ENCODE results near the gene CDH4.
"Not testable (repeated sequence)": the region's sequence is repeated elsewhere in the genome, so short reads cannot be mapped to it uniquely, and the experiment has no call there.

Gene CDH4

GRCh38 chr20:61459705-61460104 is 207.6 kb downstream of the CDH4 start:
- DNase-seq (ENCODE audit: low read depth) = no peak

DNA sequence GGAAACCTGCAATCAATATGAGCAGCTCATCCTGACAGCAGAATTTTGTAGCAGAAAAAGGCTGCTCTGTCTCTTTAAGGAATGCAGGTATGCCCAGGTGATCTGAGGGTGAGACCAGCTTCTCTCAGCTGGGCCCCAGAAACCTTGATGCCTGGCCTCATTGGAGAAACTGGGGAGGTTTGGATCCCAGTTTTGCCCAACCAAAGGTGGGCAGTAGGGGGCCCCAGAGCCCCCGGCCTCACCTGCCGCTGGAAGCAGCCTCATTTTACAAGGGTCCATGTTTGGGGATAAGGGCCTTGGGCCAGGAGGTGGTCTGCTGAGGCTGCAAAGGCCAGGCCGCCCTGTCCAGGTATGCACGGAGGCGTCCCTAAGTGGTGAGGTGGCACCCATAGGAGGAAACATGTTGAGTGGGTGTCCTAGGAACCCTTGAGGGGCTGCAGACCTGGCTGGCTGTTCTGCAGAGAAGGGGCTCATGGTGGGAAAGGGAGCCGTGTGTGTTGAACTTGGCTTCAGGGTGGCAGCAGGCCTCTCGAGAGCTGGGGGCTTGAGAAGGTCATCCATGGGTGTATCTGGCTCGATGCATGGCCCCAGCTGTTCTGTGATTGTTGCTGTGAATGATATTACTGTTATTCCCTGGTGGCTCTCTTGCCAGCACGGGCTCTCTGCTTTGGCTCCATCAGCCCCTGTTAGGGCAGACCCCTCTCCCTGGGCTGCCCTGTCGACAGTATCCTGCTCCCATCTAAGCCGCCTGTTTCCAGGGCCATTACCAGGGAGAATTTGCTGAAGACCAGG is 208.4 kb downstream of the CDH4 start:
- no peak for DNase-seq (ENCODE audit: low read depth)

DNA sequence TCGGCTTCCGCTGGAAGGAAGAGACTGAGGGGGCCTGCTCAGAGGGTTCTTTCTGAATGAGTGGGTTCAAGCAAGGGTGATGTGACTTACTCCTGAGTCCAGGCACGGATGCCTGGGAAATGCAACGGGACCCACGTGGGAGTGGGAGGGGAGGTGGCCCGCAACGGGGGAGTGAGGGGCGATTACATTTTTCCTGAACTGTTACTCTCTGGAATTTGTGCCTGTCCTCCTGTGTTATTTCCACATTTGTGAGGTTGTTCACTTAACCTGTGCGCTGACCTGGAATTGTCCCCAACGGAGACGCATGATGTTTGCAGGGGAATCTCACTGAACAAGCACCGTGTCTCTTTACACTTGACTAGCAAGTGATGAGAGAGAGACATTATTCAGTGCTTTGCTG is 209.4 kb downstream of the CDH4 start:
- DNase-seq (ENCODE audit: low read depth) = no peak

DNA sequence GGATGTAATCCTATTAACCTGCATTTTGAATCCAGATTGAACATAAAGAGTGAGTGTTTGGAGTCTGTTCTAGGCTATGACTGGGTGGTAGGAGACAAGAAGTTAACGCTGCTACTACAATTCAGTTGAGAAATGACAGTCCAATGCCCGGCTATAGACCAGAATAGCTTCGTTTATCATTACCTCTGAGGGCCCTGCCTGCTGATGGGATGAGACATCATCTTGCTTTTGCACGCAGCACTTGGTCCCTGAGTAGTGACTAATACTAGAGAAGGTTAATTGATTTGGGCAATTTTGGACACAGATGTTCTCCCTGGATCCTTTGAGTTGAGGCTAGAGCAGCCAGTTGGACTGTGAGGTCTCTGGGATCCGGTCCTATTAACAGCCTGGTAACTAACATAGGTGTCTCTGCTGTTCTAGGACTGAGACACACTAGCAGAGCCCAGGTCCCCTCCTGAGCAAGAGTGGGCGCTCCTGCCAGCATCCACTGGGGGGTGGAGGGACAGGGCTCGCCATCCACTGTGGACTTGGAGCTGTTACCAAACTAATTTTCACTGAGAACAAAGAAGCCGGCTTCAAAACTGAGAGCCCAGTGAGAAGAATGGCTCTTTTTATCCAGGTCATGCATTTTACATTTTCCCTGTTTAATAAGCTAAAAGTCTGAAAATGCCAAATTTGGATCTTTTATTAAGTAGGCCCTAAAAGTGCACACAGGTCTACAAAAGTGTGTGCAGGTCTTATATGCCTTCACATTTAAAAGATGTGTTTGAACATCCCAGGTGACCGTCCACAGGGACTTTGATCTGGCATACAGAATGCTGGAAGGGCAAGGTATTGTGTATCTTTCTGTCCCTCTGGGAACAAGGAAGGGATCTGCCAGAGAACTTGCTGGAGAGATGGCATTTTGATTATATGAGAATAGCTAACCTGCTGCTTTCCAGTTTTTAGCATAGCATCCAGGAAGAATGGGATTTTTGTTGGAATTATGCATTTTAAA is 212.5 kb downstream of the CDH4 start:
- no peak for DNase-seq (ENCODE audit: low read depth)

- DNase-seq (ENCODE audit: low read depth) = no peak
Observed at GRCh38 chr20:61475729-61476128, 223.7 kb downstream of the CDH4 start.

DNA sequence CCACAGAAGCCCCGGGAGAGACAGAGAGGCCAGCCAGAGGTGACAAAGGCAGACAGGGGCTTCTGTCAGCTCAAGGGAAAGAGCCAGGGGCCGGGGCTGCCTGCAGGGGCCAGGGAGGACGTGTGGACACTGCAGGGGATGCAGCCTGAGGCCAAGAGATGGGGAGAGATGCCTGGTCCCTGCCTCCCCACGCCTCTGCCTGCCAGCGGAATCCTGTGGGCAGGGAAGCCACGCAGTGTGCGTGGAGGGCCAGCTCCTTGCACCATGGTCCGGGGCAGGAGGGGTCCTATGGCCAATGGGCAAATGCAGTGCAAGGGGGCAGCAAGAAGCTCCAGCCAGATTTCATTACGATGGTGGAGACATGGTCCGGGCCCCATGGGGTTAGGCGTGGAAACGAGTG is 224.9 kb downstream of the CDH4 start:
- DNase-seq (ENCODE audit: low read depth) = no peak

DNA sequence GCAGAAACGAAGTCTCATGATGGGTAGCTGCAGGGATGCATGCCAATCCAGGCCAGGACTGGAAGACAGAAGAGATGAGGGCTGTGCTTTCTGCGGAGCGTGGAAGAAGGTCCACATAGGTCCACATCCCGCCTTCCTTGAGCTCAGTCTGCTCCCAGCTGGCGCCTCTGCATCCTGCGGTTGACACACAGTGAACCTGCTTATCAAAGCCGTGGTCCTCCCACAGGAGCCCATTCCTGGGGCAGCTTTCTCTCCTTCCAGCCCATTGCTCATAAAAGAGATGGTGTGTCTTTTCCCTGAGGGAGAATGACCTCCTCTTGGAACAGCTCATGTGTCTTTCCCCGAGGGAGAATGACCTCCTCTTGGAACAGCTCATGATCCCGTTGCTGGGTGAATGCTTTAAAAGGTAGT is 225.4 kb downstream of the CDH4 start:
- no peak for DNase-seq (ENCODE audit: low read depth)

GRCh38 chr20:61478094-61478493 is 226.0 kb downstream of the CDH4 start:
- DNase-seq (ENCODE audit: low read depth) = no peak

GRCh38 chr20:61478611-61479305 is 226.7 kb downstream of the CDH4 start:
- no peak for DNase-seq (ENCODE audit: low read depth)

GRCh38 chr20:61479433-61479832 is 227.4 kb downstream of the CDH4 start:
- not testable (repeated sequence) for DNase-seq (ENCODE audit: low read depth)

GRCh38 chr20:61480158-61480825 is 228.2 kb downstream of the CDH4 start:
- no peak for DNase-seq (ENCODE audit: low read depth)

DNA sequence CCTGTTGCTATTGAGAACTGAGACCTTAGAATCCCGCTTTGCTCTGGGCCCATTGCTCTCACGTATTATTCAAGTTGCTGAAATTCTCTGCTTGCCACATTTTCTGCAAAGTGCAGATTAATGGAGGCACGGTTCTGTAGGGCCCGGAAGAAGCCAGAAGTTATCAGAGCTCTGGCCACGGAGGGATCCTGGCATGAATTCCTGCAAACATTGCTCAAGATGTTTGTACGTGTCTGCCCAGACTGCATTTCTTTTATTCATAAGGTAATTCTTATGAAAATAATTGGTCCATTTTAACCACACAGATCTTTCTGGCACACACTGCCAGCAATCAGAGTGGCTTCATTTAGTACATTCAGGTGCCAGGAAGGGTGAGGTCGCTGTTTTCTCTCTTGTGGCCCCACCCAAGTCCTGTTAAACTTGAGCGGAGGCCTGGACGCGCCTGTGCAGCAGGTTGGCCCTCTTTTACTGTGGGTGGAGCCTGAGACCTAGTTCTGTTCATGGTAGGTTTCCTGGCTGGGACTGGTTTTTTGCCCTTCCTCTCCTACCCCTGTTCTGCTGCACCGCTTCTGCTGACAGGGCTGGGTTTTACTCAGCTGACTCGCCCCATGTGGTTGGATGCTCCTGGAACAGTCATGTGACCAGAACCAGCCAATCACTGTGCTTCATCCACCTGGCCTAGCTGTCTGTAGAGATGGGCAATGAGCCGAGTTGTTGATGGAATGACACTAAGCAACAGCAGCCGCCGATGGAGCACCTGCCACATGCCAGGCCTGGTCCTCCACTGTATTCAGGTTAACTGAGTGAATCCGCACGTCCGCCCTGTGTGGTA is 230.2 kb downstream of the CDH4 start:
- DNase-seq (ENCODE audit: low read depth) = no peak

DNA sequence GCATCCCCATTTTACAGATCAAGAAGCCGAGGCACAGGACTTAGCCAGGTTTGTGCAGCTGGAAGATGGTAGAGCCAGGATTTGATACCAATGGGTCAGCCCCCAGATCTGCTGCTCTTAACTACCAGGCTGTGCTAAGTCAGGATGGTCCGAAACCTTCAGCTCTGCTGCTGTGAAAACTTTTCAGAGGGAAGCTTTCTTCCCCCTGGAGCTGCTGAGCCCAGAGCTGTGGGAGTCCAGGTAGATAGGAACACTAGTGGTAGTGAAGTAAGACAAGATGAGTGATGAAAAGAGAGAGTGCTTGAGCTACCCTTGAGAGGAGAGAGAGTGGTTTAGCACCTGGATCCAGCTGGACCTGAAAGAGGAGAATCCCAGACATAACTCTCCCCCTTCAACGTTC is 230.8 kb downstream of the CDH4 start:
- no peak for DNase-seq (ENCODE audit: low read depth)

- DNase-seq (ENCODE audit: low read depth) = no peak
Observed at GRCh38 chr20:61483336-61484067, 231.4 kb downstream of the CDH4 start.

DNA sequence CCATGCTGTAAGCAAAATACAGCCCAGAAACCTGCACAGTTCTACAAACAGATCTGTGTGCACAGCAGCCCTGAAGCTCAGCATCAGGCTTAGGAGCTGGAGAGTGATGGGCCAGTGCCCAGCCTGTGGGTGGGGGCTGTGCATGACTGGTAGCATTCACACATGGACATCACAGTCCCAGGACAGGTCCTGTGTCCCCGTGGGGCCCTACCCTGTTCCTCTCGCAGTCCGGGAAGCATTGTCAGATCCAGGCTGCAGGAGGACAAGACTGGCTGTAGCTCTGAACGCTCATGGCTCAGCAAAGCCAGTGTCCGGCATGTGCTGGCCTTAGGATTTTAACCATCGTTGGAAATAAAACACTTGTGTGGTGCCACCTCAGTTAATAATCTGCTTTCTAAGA is 234.1 kb downstream of the CDH4 start:
- no peak for DNase-seq (ENCODE audit: low read depth)

DNA sequence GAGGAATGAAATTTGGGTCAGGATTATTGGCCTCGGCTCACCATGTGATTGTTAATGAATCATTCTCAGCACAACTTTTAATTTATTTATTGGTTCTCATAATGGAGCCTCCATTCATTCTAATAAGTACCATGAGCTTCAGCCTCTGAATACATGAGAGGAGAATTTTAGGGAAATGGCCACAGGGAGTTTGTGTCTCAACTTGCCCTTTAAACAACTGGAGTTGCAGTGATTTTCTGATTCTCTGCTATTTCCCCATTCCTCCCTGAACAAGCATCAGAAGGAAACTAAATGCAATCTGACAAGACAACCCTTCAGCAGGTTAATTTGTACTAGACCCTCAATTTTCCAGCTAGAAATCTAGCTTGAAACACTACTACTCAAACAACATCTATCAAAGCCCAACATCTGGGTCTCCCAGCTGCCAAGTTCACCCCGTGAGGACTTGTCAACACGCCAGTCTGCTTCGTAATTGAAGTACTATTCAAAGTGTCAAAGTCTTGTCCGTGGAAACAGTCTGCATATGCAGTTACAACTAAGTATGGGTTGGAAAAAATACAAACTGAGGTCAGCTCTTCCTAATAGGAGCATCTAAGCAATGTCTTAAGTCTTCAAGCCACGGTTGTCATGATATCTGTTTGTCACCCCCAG is 235.4 kb downstream of the CDH4 start:
- no peak for DNase-seq (ENCODE audit: low read depth)

GRCh38 chr20:61487997-61488371 is 235.9 kb downstream of the CDH4 start:
- no peak for DNase-seq (ENCODE audit: low read depth)

- no peak for DNase-seq (ENCODE audit: low read depth)
Observed at GRCh38 chr20:61490721-61491120, 238.7 kb downstream of the CDH4 start.

DNA sequence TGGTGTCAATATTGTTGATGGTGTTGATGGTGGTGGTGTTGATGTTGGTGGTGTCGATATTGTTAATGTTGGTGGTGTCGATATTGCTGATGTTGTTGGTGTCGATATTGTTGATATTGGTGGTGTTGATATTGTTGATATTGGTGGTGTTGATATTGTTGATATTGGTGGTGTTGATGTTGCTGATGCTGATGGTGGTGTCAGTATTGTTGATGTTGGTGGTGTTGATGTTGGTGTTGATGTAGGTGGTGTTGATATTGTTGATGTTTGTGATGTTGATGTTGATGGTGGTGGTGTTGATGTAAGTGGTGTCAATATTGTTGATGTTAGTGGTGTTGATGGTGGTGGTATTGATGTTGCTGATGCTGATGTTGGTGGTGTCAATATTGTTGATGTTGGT is 240.0 kb downstream of the CDH4 start:
- no peak for DNase-seq (ENCODE audit: low read depth)

- DNase-seq (ENCODE audit: low read depth) = no peak
Observed at GRCh38 chr20:61493798-61494305, 241.8 kb downstream of the CDH4 start.
